Measurements from ENCODE around the gene GSTO2.

The GSTO2 gene

DNA sequence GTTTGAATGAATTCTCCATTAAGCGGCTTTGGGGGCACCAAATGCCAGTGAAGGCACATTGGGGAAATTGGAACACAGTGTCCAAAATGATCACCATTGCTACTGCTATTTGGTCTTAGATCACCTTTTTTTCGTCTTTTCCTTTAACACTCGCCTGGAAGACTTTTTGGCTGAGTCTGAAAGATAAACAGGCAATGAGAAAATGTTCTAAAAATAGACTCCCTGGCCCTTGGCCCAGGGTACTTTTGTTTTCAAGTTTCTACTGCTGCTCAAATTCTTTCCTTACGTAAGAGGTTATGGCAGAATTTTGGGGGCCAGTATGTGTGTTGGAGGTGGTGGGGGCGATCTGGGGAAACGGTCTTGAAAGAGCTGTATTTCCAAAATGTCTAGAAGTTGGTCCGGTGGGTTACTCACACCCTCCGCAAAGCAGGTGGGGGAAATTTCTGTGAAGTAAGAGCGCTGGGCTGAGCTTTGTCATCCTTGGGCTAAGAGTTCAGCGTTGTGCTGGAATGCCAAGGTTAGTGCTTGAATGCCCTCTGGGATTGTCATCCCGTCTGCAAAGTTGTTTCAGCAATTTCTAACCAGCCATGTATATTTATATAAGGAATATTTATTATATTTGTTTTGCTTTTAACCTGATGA is 70.6 kb downstream of the GSTO2 start:
- no peak for DNase-seq (ENCODE audit: low read depth in 2 of 2)

DNA sequence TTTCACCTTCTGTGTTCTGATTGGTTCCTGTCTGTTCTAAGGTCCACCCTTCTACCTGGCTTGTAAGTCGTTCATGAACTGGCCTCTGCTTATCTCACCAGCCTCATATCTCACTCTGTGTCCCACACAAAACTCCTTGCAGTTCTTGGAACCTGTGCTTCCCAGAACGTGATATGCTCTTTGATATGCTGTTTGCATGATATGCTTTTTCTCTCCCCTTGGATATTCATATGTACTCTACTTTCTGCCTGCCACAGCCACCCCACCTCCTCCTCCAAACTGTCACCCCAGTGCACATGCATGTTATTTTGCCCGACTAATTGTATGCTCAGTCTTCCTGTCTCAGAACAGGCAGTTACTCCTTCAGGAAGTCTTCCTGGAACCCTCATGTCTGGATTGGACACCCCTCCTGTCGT is 71.1 kb downstream of the GSTO2 start:
- DNase-seq (ENCODE audit: low read depth in 2 of 2), result no peak

DNA sequence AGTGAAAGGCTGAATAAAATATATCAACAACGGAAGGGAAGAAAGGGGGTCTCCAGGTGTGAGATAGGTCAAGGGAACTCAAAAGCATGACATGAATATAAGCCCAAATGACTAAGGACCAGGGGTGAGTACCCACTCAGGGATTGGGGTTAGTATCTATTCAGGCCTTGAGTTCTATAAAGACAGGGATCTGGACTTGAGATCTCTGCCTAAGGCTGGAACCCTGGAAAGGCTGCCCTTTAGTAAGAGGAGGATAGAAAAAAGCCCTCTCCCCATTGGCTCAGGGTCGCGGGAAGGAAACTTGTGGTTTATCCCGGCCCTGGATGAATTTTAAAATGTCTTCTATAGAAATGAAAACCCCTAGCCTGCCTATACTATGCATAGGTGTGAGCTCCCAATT is 71.7 kb downstream of the GSTO2 start:
- no peak for DNase-seq (ENCODE audit: low read depth in 2 of 2)

DNA sequence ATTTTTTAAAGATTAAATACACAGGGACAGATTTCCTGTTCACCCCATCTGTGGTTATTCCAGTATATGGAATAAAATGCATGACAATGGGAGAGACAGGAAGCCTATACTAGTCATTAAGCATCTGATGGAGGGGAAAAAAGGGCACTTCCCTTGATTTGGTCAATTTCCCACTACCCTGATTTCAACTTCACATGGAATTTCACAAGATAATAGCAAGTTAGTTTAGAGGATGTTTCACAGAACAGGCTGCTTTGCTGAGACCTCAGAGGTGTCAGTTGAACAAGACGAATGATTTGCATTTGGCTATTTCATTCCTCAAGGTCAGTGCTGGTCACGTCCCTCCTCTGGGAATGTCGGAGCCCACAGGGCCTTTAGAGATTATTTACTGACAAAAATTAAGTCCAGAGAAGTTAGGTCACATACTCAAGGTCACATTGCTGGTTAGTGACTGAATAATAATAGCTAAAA is 74.0 kb downstream of the GSTO2 start:
- DNase-seq (ENCODE audit: low read depth in 2 of 2), result no peak

DNA sequence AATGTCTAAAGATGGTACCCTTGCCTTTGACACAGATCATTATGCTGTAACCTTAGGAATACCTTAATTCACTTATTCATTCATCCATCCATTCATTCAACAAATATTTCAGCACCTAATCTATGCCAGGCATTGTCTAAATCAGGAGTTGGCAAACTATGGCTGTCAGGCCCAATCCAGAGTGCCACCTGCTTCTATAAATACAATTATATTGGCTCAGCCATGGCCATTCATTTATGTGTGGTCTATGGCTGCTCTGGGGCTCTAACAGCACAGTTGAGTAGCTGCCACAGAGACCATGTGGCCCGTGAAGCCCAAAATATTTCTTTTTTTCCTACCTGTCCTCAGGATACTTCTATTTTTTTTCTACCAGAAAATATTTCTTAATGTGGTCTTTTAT is 75.2 kb downstream of the GSTO2 start:
- DNase-seq (ENCODE audit: low read depth in 2 of 2), result no peak

DNA sequence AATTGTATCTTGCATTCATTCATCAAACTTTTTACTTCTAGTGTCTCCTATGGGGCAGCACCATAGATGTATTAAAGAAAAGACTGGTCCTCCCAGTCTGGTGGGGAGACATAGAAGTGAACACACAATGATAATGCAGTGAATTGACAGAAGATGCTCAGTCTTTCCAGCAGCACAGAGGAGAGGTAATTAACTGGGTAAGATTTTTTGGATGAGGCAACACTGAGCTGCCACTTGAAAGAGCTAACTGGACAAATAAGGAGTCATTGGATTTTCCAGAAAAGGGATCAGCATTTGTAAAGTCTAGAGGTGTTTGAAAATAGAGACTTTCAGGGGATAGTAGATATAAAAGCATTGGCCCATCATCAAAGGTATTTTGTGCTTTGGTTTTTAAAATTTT is 76.5 kb downstream of the GSTO2 start:
- no peak for DNase-seq (ENCODE audit: low read depth in 2 of 2)

DNA sequence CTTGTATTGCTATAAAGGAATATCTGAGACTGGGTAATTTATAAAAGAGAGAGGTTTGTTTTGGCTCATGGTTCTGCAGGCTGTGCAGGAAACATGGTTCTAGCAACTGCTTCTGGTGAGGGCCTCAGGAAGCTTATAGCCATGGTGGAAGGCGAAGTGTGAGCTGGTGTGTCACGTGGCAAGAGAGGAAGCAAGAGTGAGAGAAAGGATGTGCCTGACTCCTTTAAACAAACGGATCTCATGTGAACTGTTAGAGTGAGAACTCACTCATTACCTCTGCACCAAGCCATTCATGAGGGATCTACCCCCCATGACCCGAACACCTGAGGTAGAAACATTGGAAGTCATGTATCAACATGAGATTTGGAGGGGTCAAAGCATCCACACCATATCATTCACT is 77.0 kb downstream of the GSTO2 start:
- DNase-seq (ENCODE audit: low read depth in 2 of 2), result no peak

DNA sequence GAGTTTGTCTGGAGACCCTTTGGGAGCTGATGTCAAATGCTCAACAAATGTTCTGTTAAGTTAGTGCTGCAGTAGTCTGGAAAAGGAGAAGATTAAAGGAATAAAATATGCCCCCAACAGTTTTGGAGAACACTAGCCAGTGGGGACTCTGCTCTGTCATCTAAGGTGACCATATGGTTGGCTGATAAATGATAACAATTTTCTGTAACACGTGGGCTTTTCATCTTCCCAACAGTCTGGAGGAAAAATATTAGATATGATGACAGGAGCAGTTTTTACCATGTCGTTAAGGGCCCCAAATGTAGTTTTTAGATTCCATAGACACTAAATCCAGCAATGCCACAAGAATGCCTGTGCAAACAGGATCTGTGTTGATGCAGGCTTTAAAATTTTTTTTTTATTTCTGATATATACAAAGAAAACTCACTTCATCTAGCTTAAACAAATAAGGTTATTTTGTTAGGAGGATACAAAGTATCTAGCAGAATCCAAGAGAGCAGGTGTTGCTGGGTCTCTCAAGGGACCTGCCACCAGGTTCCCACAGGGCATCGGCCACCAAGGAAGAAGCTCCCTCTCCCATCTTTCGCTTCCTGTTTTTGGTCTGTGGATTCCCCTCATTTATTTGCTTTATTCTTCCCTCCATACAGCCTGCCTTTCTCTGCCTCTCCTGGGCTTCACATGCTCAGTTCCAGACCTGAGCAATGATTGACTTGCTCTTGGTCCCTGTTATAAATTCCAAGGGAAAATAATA is 78.5 kb downstream of the GSTO2 start:
- DNase-seq (ENCODE audit: low read depth in 2 of 2), result no peak

DNA sequence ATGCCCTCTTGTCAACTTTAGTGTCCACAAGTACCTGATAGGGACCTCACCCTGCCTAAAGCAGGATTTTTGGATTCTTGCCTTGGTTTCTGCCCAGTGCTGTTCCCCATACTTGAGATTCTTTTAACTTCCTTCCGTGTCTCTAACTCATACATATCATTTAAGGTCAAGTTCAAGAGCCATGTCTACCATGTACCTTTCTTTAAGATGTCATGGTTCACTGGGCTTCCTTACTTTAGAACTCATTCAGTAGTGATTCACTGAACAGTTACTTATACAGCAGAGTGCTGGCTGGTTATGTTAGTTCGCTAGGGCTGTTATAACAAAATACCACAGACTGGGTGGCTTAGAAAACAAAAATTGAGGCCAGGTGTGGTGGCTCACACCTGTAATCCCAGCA is 79.6 kb downstream of the GSTO2 start:
- no peak for DNase-seq (ENCODE audit: low read depth in 2 of 2)

DNA sequence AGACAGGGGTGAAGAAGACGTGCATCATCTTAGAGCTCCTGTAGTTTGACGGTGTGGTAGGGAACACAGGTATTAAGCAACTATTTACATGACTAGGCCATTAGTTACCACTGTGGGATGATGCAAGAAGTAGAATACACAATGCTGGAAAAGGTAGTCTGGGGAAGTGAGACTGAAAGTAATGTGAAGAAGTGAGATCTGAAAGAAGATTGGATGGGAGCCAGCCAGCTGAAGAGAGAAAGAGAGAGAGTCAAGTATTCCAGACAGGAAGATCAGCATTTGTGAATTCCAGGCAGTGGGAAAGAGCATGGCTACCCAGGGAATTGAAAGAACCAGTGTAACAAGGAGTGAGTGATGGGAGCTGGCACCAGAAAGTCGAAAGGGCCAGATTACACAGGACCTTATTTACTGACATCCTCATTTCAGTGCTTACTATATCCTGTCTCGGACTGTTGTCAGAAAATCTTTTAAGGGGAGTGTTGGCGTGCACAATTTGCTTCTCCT is 80.7 kb downstream of the GSTO2 start:
- no peak for DNase-seq (ENCODE audit: low read depth in 2 of 2)

DNA sequence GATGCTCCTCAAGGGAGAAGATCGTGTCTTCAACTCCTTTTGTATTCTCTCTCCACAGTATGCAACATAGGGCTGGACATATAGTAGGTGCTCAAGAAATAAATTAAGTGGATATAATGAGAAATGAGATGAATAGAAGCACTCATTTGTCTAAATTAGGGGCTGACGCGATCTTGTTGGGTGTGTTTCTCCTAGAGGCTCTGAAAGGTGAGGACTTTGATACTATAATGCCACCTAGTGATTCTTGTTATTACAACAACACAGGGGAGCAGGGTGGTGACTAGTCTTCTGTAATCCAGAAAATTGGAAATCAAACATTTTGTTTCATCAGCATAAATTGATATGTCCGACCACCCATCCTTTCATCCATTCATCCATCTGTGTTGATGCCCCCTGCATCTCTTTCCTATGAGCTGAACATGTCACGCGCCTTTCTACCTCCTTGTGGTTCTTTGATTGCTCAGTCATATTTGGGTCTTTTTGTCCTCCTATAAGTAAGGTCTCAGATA is 81.2 kb downstream of the GSTO2 start:
- DNase-seq (ENCODE audit: low read depth in 2 of 2), result no peak

DNA sequence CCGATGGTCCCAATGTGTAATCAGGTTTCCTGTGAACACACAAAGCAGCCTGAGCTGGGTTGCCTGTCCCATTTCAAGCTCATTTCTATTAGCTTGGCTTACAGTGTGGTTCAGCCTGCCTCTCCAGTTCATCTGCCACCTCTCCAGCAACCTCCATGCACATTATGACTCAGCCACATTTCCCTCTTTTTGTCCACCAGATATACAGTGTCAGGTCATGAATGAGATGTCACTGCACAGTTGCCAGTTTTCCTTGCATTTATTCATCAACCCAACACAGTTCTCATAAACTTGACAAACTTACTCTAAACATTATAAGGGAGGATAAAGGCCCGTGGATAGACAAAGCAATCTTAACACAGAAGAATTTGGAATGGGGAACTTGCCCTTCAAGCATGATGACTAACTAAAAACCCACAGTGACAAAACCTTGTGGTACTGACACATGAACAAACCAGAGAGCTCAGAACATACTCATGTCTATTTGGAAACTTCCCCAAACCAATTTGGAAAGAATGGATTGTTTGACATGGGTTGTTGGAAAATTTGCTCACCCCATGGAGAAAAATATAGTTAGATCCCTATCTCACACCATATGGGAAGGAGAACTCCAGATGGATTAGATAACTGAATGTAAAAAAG is 82.2 kb downstream of the GSTO2 start:
- DNase-seq (ENCODE audit: low read depth in 2 of 2), result no peak

DNA sequence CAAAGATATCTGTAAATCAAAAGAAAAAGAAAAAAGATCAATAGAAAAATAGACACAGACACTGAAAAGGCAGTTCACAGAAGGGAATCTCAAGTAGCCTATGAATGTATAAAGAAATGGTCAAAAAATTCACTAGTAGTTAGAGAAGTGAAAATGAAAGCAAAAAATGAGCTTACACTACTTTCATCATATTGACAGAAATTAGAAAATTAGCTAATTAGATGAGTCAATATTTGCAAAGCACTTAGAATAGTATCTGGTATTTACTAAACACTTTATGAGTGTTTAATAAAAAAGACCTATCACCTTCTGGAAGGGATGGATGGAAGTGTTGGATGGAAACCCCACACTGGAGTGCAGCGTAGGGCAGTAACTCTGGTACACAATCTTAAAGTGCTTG is 82.9 kb downstream of the GSTO2 start:
- no peak for DNase-seq (ENCODE audit: low read depth in 2 of 2)

DNA sequence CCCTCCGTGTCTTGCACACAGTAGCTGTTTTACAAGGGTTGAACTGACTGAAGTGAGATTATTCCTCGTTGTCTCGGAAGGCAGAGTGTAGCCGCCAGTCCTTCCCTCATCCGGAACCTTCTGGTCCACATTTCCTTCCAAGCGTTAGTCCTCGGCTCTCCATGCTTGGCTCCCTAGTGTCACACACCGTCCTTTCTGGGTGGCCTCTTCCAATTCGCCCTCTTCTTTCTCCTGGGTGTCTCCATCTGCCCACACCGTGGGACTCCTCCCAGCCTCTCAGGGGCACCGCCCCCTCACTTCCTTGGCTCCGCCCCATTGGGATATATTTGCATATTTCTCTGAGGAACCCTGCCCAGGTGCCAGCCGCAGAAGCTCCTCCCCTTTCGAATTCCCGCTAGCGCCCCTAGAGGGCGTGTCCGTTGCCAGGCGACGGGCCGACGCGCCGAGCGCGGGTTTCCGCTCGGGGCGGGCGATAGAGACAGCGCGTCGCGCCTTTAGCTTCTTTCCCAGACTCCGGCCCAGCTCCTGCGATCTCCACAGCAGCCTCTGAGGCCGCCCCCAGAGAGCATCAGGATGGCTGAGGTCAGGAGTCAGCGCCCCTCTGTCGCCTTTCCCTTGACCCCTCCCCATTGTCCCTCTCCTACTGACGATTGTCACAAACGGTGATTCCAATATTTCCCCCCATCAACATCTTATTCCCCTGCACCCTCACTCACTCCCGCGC is 84.5 kb downstream of the GSTO2 start, which contains the start of gene CFAP58:
TSS of gene CFAP58 (plus strand) at position 509 of the 724 bp plus-strand sequence. CDS start at position 574, 65 bp downstream.
- peak; percentile 83 to 85 for DNase-seq (ENCODE audit: low read depth in 2 of 2)

Measured in stimulated activated CD8-positive, alpha-beta memory T cell treated with anti-CD3 and anti-CD28 coated beads, Interleukin-7, amount 100 ng/mL, for 1 hour (primary cell).